GM12891 (cell line): ENCODE results near the gene CRTC1.

Experiments used
- PAX5 ChIP-seq: IDR thresholded peaks from 2 replicates; pipeline ENCODE4 v1.6.1; 2011; ENCODE audit warnings: low read length, moderate library complexity, mild to moderate bottlenecking; ENCODE audit not compliant: insufficient read depth, severe bottlenecking
- POLR2A ChIP-seq: IDR thresholded peaks from 2 replicates; pipeline ENCODE4 v1.6.1; 2011; ENCODE audit warnings: low read depth, low read length, control low read depth
- POLR2AphosphoS5 ChIP-seq: IDR thresholded peaks from 2 replicates; pipeline ENCODE4 v1.6.1; 2011; ENCODE audit warnings: low read depth, low read length, control low read depth
- SPI1 ChIP-seq: IDR thresholded peaks from 2 replicates; pipeline ENCODE4 v1.6.1; 2011; ENCODE audit warnings: low read depth, low read length, control low read depth
- TAF1 ChIP-seq: IDR thresholded peaks from 2 replicates; pipeline ENCODE4 v1.6.1; 2011; ENCODE audit warnings: low read depth, low read length, control low read depth

DNA sequence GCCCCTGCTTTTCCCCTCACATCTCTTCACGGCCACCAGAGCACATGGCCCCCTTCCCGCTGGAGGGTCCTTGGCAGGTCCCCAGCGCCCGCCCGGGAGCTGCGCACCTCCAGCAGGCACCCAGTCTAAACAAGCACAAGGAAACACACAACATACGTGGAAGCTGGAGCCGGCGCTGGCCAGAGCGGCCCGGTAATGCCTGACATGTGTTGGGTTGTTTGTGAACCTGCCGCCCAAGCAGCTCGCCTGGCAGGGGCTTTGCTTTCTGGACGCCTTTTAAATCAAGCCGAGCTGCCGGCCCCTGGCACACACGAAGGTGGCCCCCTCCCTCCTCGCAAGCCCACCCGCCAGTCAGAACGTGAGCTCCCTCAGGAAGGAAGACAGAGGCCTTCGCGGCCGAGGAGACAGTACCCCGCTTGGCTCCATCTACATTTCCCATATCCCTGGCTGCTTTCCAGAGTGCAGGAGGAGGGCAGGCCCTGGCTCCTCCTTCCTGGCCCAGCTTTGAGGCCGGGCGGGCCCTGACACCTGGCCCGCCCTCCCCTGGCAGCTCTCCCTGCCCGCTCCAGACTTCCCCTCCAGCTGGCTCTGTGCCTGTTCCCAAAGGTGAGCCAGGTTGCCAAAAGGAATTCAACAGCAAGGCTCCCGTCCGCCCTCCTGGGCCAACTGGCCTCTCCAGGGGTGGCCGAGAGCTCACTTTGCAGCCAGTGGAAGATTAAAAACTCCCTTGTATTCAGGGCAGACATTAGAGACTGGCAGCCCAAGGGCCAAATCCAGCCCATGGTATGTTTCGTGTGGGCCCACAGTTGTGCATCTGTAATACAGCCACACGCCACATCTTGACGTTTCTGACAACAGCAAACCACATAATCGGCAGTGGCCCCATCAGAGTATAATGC is 78.9 kb downstream of the CRTC1 start:
- TF ChIP-seq POLR2A = no peak
- no peak for TF ChIP-seq POLR2AphosphoS5
- TF ChIP-seq TAF1 = no peak
- no peak for TF ChIP-seq SPI1
- no peak for TF ChIP-seq PAX5
